CD4-positive, alpha-beta T cell treated with Interleukin-17A for 1 hour (primary cell): ENCODE measurements around the gene RARA.

Source experiments
- DNase-seq: peaks from one replicate; pipeline ENCODE4 v3.0.0-alpha.2; 2020

RARA gene

DNA sequence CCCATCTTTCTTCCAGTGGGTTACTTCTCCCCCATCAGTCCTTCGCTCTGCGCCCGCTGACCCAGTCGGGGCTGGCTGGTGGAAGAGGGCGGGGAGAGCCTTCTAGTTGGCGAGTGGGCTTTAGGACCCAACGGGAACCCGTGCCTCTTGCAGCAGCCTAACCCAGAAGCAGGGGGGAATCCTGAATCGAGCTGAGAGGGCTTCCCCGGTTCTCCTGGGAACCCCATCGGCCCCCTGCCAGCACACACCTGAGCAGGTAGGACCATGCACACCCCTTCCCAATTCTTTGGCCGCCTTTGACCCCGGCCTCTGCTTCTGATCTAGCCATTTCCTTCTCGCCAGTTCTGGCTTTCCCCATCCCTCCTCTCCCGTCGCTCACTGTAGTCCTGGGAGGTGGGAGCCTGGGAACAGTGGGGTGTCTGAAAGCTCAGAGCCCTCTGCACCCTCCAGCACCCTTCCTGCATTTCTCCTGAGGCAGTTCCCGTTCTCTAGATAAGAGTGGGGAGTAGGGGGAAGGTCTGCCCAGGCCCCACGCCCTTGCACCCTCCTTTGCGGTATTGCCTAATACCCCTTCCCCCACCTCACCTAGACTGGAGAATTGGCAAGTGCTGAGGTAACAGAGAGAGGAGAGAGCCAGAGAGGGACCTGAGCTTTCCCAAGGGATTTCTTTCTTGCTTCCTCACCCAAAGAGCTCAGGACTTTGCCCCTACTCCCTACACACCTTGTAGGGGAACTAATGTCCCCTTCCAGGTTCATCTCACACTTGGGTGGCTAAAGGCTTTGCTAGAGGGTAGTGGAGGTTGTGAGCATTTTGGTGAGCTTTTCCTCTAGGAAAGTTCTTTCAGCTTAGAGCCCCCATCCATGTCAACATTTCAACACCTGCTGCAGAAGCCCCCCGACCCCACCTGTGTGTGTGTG, at the start of gene RARA:
RARA (plus strand) TSS at position 150 of the 918 bp plus-strand sequence. CDS start 22,039 bp downstream, outside the sequence.
- DNase-seq = peak; percentile 38

DNA sequence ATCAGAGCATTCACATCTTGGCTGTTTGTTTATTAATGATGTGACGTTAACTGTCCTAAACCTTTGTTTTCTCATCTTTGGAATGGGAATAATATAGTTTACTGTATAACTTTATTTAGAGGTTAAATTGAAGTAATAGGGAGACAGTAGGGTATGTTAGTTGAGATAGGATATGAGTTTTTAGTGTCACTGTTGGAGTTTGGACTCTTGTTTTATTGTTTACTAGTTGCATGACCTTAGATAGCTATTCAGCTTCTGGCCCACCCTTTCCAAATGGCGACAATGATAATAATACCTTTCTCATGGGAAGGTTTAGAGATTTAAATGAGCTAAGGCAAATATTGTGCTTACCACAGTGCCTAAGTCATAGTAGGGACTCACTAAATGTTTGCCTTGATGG, 49.5 kb upstream of the RARA start:
- no peak for DNase-seq

GRCh38 chr17:40260528-40260927, 48.5 kb upstream of the RARA start:
- no peak for DNase-seq

- DNase-seq = no peak
Measured at GRCh38 chr17:40264458-40265185, 44.4 kb upstream of the RARA start.

DNA sequence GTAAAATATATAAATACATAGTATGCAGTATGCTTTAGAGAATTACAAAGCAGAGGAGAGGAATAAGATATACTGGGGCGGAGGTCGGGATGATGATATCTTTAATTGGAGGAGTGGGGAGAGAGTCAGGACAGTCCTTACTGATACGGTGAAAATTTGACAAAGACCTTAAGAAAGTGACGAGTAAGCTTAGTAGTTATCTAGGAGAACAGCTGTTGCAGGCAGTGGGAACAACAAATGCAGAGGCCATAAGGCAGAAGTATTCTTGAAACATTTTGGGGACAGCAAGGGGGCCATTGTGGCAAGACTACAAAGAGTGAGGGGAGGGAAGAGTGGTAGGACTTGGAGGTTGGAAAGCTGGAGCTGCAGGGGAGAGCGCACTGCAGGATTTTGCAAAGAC, 43.6 kb upstream of the RARA start:
- DNase-seq = no peak

DNA sequence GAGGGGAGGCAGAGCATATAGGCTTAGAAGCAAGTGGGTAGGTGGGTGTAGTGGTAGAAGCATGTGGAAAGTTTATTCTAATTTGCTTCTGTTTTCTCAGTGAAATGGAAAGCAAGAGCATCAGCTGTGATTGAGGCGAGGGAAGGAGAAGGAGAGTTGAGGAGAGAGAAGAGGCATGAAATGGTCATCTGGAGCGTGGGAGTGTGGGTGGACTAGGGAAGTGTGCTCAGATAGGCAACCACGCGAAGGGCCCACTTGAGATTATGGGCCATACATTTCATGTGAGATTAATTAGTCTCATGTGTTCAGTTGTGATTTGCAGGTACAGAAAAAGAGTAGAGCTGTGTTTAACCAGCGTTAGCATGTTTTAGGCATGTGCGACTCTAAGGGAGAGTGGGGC, 42.1 kb upstream of the RARA start:
- DNase-seq = no peak

GRCh38 chr17:40268141-40268712, 40.8 kb upstream of the RARA start:
- no peak for DNase-seq

DNA sequence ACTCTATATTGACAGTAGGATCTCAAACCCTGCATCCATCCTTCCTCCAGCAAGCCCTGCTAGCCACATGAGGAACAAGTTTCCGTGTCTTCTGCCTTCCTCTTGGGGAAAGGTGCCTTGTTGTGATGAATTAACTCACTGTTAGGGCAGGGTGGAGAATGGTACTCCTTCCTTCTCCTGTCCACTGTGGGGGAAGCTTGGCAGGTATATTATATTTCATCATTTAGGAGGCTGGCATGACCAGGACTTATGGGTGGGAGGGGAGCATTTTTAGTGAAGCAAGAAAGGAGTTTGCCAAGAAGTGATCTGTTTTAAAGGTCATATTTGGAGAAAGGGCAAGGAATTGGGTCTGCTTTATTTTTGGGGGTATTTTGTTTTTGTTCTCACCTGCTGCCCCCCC, 30.6 kb upstream of the RARA start:
- DNase-seq = no peak

GRCh38 chr17:40279402-40279801, 29.6 kb upstream of the RARA start:
- no peak for DNase-seq

DNA sequence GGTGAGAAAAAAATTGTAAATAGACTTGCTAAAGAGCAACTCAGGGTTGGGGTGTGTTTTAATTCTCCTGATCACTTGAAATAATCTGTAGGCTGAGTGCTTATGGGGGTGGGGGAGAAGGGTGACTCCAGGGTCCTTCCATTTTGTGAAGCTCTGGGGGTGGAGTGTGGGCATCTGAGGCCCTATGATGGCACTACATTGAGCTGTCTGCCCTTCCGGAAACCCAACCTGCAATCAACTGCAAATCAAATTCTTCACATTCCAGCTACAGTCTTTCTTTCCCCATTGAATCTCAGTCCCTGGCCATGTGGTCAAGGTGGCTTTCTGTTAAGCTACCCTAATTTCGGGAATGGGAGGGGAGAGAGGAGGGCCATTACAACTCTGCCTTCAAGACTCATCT, 27.3 kb upstream of the RARA start:
- DNase-seq = no peak

- DNase-seq = peak; percentile 58
Measured at GRCh38 chr17:40283662-40284061, 25.3 kb upstream of the RARA start.

GRCh38 chr17:40284085-40284713, 24.8 kb upstream of the RARA start:
- DNase-seq = no peak

GRCh38 chr17:40286473-40286872, 22.5 kb upstream of the RARA start:
- DNase-seq = no peak

DNA sequence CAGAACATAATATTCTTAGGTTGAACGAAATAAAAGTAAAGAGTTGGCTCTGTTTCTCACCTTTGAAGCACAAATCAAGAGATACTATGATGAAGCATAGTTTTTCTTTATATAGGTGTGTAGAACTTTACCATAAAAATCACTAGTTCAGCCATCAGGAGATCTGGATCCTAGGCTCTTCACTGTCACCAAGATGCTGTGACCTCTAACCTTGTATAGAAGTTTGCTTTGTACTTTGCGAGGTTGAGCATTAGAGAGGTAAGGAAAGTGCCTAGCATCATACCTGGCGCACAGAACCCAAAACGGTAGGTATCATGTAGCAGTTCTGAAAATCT, 21.9 kb upstream of the RARA start:
- DNase-seq = no peak

DNA sequence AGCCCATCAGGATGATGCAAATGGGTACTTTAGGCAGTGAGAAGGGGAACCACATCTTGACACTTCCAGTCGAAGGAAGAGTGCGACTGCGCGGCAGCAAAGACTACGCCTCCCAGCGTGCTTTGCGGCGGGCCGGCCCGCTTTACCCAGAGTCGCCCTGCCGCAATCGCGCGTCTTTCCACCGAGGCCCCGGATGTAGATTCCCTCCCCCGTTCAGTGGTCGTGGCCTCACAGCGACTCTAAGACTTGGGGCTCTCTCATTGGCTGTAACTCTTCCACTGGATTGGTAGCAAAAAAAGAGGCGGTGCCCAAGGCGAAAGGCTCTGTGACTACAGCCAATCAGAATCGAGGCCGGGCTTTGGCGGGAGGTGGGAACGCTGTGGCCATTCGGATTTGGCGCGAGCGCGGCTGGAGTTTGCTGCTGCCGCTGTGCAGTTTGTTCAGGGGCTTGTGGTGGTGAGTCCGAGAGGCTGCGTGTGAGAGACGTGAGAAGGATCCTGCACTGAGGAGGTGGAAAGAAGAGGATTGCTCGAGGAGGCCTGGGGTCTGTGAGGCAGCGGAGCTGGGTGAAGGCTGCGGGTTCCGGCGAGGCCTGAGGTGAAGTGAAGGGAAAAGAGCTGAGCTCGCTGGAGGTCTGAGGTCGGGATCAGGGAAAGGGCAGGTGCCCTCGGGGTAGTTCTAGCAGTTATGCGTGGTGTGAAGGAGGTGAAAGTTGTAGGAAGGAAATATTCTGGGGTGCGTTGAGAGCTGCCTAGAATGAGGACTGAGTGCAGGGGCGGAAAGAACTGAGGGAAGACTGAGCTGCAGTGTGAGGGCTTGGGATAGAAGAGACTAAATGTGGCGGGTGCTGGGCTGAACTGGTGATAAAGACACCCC, 21.2 kb upstream of the RARA start, which contains the start of gene CDC6:
CDC6 (plus strand) TSS at position 386 of the 876 bp plus-strand sequence. CDS start 1,542 bp downstream, outside the sequence.
- peak; percentile 100 for DNase-seq

- peak; percentile 67 for DNase-seq
Measured at GRCh38 chr17:40290629-40291280, 18.2 kb upstream of the RARA start.

DNA sequence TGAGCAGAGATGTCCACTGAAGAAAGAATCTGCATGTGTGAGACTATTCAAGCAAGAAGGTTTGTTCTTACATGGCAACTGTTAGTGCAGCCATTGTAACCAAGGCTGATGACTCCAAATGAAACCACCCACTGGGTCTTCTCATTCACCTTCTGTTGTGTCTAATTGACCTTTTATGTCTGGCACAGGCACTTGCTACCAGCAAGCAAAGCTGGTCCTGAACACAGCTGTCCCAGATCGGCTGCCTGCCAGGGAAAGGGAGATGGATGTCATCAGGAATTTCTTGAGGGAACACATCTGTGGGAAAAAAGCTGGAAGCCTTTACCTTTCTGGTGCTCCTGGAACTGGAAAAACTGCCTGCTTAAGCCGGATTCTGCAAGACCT, 17.7 kb upstream of the RARA start:
- DNase-seq = no peak

DNA sequence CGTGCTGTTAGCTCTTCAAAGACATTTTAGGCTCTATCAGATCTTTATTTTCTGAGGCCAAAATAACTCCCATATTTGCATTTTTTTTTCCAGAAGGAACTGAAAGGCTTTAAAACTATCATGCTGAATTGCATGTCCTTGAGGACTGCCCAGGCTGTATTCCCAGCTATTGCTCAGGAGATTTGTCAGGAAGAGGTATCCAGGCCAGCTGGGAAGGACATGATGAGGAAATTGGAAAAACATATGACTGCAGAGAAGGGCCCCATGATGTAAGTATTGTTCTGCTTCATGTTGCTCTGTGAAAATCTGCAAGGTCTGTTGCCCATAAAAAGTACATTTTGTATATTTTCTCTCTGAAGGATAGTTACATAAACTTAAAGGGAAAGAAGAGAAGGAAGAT, 15.6 kb upstream of the RARA start:
- no peak for DNase-seq

DNA sequence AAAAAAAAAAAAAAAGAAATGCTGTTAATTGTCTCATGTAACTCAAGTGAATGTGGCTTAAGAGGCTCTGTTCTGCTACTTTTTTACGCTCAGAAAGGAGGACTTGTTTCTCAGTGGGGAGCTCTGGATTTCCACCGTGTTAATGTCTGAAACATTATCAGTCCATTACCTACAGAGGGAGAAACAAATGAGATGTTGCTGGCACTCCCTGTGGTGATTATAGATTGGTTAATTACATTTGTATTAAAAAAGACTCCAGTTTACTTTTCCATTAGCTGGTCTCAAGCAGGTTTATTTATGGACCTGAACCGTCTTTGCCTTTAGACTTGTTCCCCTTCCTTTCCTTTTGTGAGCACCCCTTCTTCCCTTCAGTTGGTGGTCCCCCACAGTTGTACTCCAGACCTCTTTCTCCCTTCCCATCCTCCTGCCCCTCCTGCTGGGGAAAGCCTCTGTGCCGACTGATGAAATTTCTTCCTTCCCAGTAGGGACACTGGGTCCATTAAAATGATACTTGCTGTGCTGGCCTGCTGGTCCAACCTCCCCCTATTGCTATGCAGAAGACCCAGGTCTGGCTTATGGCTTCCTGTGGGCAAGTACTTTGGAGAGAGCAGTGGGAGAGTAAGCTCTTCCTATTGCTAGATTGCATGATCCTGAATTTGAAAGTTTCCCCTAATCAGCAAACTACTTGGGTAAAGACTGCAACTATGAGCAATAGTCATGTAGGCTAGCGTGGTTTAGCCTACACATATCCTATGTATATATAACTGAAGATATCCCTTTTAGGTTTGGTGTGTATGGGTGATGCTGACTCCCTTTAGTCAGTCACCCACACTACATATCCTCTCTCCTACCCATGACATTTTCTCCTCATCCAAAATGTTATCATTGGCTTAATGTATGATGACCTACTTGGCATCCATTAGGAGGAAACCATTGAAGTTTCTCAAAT, 13.2 kb upstream of the RARA start:
- no peak for DNase-seq

DNA sequence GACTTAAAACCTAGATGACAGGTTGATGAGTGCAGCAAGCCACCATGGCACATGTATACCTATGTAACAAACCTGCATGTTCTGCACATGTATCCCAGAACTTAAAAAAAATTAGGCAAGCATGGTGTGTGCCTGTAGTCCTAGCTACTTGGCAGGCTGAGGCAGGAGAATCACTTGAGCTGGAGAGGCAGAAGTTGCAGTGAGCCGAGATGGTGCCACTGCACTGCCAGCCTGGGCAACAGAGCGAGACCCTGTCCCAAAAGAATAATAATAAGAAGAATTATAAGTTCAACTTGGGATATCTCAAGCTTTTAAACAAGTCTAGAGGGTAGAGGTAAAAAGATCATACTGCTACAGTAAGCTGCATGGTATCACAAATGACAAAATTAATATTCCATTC, 11.5 kb upstream of the RARA start:
- no peak for DNase-seq

- no peak for DNase-seq
Measured at GRCh38 chr17:40298726-40299125, 10.3 kb upstream of the RARA start.
